HG03039 (cell line): ENCODE results near the gene GSTA4.
A peak's percentile ranks its signal among the peaks of the same experiment; 100 is the strongest.
"Not testable (repeated sequence)": the region's sequence is repeated elsewhere in the genome, so short reads cannot be mapped to it uniquely, and the experiment has no call there.

Experiments
- ATAC-seq: cut with Tn5 transposase; IDR thresholded peaks from one replicate; pipeline ENCODE4 v1.9.1; 2021; ENCODE audit warnings: mild to moderate bottlenecking, moderate library complexity; ENCODE audit not compliant: unreplicated experiment

Gene GSTA4

GRCh38 chr6:52976591-52977035, 18.5 kb downstream of the GSTA4 start:
- peak; percentile 88 for ATAC-seq

DNA sequence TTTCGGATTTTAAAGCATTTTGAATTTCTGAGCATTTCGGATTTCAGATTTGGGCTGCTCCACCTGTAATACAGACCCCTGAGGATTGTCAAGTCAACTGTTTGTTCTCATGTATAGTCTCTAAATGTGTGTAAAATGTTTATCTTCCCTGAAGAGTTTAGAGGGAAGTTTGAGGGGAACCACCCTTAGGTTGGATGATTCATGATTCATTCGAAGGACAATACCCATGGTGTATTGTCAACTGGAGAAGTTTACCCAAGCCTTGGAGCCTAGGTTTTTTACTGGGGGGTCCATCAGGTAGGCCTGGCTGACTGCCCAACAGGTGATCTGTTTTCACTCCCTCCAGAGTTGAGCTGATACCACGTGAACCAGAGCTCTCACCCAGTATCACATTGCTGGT, 18.9 kb downstream of the GSTA4 start:
- ATAC-seq, result peak; percentile 29

DNA sequence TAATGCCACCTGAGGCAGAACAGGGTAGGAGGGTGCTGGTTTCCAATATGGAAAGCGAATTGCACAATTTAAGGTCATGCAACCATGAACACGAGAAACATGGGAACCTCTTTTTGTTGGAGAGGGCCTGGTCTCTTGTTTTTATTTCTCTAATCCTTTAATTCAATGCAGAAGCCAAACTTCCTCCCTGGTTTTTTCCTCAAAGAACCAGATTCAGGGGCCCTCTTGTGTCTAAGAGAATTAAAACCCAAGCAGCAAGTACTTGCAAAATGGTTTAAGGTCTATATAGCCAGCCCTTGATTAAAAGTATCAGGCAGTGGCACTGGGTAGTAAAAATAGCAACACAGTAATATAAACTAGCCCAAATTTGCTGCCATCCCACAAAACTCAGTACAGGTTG, 19.5 kb downstream of the GSTA4 start:
- no peak for ATAC-seq

DNA sequence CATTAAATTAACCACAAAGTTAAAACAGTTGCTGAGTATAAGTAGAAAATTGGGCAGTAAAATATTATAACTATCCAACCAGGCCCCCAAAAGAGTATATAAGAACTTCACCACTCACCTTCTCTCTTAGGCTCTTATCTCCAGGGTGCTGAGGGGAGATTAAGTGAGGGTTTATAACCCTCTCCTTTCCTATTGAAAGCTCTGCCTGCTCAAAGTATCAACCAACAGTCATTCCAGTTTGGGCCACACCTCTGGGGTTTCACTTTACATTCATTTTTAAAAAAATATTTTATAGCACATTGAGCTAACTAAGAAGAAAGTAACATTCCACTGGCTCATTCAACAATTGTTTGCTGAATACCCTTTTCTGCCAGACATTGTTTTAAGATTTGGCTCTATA, 22.1 kb downstream of the GSTA4 start:
- ATAC-seq, result no peak

DNA sequence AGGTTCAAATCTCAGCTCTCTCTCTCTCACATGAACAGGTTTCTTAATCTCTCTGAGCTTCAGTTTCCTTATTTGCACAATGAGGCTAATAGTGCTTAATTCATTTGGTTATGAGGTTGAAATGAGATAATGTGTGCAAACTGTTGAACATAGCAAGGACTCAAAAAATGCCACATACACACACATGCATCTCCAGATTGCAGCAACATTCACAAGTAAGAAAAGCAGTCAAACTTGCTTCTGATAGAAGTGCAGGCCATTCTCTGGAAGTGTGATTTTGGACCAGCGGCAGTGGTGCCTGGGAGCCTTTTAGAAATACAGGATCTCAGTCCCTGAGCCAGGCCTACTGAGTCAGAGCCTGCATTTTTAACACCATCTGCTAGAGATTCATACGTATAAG, 25.7 kb downstream of the GSTA4 start:
- ATAC-seq, result no peak

DNA sequence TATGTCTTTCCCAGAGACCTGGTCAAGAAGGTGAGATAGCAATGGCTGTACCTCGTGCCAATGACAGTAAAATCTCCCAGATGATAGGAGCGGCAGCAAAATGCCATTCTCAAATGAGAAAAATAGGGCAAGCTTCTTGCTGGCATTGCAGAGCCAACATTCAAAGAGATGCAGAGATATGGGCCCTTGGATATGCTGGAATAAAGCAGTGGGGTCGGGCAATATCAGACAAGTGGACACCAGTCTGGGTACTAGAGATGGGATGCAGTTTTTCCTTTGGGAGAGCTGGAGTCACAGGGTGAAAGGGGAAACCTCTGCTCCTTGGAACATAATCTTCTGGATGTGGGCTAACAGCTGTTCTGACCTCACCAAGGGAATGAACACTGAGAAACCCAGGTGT, 29.0 kb downstream of the GSTA4 start:
- no peak for ATAC-seq

GRCh38 chr6:52965380-52965779, 29.7 kb downstream of the GSTA4 start:
- no peak for ATAC-seq

DNA sequence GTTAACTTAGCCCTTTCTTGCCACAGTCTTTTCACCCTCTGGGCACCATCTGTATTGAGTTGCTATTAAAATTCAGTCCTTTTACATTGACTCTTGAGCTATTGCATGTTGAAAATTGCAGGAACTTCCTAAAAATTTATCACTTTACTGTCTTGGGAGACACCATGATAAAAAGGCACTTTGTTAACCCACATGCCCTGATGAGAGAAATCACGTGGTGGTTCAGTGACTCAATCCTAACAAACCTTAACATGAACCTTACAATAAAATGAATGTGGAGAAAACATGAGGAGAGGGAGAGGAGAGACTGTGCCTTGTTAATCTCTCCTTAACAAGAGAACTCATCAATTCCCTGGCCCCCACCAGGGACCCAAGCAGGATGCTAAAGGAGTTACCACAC, 30.8 kb downstream of the GSTA4 start:
- ATAC-seq, result no peak

- no peak for ATAC-seq
Observed at GRCh38 chr6:52962701-52963100, 32.4 kb downstream of the GSTA4 start.

- not testable (repeated sequence) for ATAC-seq
Observed at GRCh38 chr6:52961022-52961421, 34.1 kb downstream of the GSTA4 start.

- ATAC-seq, result not testable (repeated sequence)
Observed at GRCh38 chr6:52960211-52960610, 34.9 kb downstream of the GSTA4 start.

DNA sequence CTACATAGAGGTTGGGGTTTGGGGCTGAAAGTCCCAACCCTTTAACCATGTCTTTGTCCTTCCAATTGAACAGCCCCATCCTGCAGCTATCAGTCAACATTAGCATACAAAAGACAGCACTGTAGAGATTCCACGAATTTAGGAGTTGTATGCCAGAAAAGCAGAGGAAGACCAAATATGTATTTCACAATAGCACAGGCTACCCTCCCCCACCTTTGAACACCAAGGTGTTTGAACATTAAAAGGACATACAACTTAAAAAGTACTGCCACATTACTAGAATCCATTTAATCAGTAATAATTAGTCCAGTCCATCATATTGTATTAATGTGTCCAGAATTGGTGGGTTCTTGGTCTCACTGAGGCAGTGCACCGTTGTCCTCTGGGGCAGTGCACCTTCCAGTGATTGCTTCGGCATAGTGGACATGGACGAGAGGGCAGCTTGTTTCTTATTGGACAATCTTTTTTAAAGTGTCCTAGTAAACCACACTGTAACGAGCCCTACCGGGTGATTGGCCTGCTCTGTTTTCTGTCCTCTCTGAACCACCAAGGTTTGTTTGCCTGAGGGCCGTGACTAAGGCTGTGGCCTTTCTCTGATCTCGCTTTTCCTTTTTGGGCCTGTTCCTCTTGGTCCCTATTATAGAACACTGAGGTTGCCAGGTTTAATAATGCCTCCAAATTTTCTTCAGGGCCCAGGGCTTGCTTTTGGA, 36.4 kb downstream of the GSTA4 start:
- no peak for ATAC-seq

GRCh38 chr6:52955871-52956270, 39.2 kb downstream of the GSTA4 start:
- ATAC-seq, result no peak

DNA sequence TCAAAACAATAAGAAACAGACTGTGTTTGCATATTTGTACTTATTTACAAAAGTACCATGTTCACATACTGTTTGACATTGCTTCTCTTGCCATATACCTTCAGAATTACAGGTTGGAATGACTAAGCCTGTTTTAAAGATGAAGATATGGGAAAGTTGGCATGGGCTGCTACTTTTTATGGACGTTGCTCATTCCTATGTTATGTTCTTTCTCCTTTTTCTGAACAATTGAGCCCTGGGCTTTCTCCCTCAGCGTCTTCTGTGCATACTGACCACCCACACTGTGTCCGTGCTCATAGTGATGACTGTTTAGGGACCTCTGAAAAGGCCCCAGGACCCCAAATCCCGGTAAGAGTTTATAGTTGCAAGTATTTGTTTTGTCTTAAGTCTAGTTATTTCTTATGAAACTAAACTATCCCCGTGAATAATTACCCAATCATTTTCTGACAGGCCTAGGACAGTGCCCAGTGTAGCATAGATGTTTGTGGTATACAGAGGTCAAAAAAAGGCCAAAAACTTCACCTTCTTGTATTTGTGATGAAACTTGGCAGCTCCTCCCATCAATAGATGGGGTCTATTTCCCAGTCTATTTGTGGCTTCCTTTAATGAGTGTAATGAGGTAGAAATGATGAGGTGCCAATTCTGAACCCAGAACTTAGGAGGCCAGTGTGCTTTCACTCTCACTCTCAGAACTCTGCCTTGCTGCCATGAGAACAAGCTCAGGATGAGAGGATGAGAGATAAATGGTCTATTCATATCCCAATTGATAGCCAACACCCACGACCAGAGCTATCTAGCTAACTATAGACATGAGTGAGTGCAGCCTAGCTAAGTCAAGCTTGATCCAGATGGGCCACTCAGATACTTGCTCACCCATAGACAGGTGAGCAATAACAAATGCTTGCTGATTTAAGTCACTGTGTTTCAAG, 40.9 kb downstream of the GSTA4 start:
- no peak for ATAC-seq

DNA sequence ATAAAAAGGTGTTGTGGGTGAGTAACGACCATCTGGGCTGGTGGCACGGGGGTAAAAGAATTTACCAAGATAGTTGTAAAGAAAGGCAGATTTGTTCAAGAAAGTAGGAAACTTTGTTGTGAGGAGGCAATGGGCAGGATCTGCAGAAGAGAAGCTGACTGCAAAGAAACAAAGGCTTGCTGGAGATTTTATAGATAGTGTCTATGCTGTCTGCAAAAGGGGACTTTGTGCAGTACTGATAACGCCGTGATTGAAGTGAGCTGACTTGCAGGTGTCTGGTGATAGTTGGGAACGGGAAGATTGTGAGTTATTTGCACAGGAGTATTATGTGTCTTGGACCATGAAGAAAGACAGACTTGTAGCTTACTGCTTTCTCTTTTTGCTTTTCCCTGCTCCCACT, 48.8 kb downstream of the GSTA4 start:
- ATAC-seq, result no peak

GRCh38 chr6:52942821-52943220, 52.3 kb downstream of the GSTA4 start:
- not testable (repeated sequence) for ATAC-seq

DNA sequence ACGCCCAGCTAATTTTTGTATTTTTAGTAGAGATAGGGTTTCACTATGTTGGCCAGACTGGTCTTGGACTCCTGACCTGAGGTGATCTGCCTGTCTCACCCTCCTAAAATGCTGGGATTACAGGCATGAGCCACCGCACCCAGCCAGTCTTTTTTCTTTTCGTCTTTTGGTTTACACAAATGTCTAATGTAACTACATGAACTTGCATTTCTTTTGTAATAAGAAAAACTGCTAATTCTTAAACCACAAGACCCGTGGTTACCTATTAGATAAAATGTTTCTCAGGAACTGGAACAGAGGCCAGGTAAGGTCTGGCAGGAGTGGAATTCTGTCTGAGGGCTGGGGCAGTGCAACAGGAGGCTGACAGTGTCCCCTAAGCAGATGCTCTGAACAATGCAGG, 52.9 kb downstream of the GSTA4 start:
- ATAC-seq, result no peak

DNA sequence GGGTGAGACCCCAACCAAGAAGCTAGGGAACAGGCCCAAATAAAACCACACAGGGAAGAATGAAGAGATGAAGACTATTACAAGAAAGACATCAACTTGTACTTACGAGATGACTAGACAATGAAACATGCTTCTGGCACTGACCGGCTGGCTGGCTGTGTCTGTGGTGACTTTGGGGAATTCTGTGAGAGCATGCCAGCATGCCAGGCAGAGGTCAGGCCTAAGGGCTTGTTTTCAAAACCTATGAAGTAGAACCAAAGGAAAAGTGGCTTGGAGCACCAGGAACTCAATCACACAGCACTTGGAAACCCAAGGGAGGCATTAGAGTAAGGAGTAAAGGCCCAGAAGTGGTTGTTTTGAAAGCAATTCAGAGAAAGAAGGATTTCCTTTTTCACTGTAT, 57.2 kb downstream of the GSTA4 start:
- no peak for ATAC-seq

GRCh38 chr6:52933778-52934177, 61.3 kb downstream of the GSTA4 start:
- no peak for ATAC-seq

- no peak for ATAC-seq
Observed at GRCh38 chr6:52931351-52931750, 63.7 kb downstream of the GSTA4 start.

DNA sequence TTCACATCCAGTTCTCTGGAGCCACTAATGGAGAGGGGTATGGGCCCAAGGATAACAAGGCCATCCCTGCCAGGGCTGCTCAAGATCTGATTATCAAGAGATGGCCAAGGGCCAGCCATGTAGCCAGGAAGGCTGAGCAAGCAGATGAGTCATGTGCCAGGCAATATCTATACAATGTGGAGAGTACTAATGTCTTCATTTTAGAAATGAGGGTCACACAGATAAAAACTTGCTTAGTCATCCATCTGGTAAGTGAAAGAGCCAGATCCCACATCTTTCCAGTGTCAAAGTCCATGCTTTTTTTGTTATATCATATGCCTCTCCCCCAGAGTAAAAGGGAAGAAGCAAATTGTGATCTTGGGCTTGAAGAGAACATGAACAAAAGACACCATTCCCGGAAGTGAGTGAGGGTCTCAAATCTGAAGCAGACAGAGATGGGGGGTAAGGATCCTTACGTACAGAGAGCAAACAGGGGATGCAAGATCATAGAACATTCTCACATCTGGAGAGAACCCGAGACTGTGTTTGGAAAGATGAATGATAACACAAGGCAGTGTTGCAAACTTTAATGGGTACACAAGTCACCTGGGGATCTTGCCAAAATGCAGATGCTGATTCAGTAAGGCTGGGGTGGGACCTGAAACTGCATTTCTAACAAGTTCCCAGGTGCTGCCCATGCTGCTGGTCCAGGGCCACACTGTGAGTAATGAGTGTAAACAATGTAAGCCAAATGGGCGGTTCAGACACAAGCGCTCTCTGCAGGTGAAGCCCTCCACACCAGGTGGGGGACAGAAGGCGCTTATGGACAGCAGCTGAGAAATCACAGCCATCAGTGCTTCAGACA, 65.5 kb downstream of the GSTA4 start:
- ATAC-seq, result no peak
